ENCODE measurements around the gene PSMB10. TPM values are rescaled to one million over a fixed set of nuclear protein-coding genes. Genes with fewer than 3 reads are reported as not detected.

PSMB10 gene
- total and polyA plus RNA-seq, 2 donors (not counting 3 experiments of a cell fraction or from before 2014, with no cell fraction given) = 40.8 to 54.7 TPM

- Histone ChIP-seq H3K4me3 (replicated peaks in 1 of 3; ENCODE audit: insufficient read depth in 1 of 3, low read depth in 1 of 3, low read length in 3 of 3) (no peak overlapping the region), H3K36me3 (ENCODE audit: control insufficient read depth in 2 of 2, extremely low read depth in 1 of 2, insufficient read depth in 2 of 2, low read length in 2 of 2) (peaks cover 13 to 57% of the 10 kb centered on the region in 2 experiments), H4K20me1 (replicated peaks; ENCODE audit: control insufficient read depth, extremely low read depth, insufficient read depth, low read length) (no peaks in the 10 kb centered on the region), H3K9me3 (replicated peaks; ENCODE audit: control insufficient read depth, insufficient read depth, low read length) (no peaks in the 10 kb centered on the region), H3K27ac (ENCODE audit: insufficient read depth, low read depth, low read length) (no peak overlapping the region), H3K27me3 (ENCODE audit: control insufficient read depth in 2 of 2, insufficient read depth in 2 of 2, low read length in 2 of 2) (no peaks in the 10 kb centered on the region), H3K79me2 (ENCODE audit: control insufficient read depth, insufficient read depth, low read length) (no peaks in the 10 kb centered on the region), H3K4me1 (ENCODE audit: control insufficient read depth, extremely low read depth, insufficient read depth, low read length) (no peaks in the 10 kb centered on the region), H2AFZ (ENCODE audit: low read depth, low read length) (no peak overlapping the region), H3K9ac (replicated peaks; ENCODE audit: extremely low read depth, insufficient read depth, low read length) (no peak overlapping the region), H3K9me1 (replicated peaks; ENCODE audit: control insufficient read depth, extremely low read depth, insufficient read depth, low read length) (no peaks in the 10 kb centered on the region), H3K4me2 (ENCODE audit: insufficient read depth, low read length) (no peak overlapping the region)
- POLR2A ChIA-PET = no interaction called here
- CTCF ChIA-PET = interaction anchor here (1.7 kb wide), 1 partner anchor 87 kb away, joined by 5 read pairs; no protein-coding TSS in a partner anchor
- no TSS peak for BruUV-seq (replicated peaks)
- no peak for FAIRE-seq
- no peak for DNase-seq (ENCODE audit: low read depth, low spot score)
- TF ChIP-seq FOS (IDR thresholded peaks at IDR 0.05; ENCODE audit: borderline replicate concordance, insufficient read depth, low read length) = no peak
- TF ChIP-seq CTCF (IDR thresholded peaks at IDR 0.05; ENCODE audit: extremely low read depth in 1 of 2, insufficient read depth in 1 of 2, low read depth in 1 of 2, low read length in 2 of 2) = no peak
- TF ChIP-seq MYC (IDR thresholded peaks at IDR 0.05; ENCODE audit: low read depth, low read length) = no peak
- TF ChIP-seq POLR2AphosphoS5 (IDR thresholded peaks at IDR 0.05; ENCODE audit: insufficient read depth, low read depth, low read length) = no peak
- TF ChIP-seq MAX (IDR thresholded peaks at IDR 0.05; ENCODE audit: insufficient read depth, insufficient read length) = no peak
- no peak for TF ChIP-seq POLR2A (IDR thresholded peaks at IDR 0.05; ENCODE audit: low read depth, low read length)
- TF ChIP-seq JUN (IDR thresholded peaks at IDR 0.05; ENCODE audit: borderline replicate concordance, insufficient read depth, insufficient read length, low read depth) = no peak
- TF ChIP-seq EZH2 (IDR thresholded peaks at IDR 0.05; ENCODE audit: borderline replicate concordance, low read depth, low read length, severe bottlenecking) = no peak
- TF ChIP-seq GATA2 (IDR thresholded peaks at IDR 0.05; ENCODE audit: insufficient read depth, insufficient read length, low read depth, low read length) = no peak
- dilution Hi-C loops (cut with MboI; ENCODE audit: extremely low pct_ligation_motif_present, low sequenced_read_pairs) = no loop called here
- intact Hi-C loops (cut with micrococcal nuclease) = no loop called here
Measured at GRCh38 chr16:67953641-67954375, 17.2 kb upstream of the PSMB10 start.

Measured in endothelial cell of umbilical vein (primary cell).